Esophagus muscularis mucosa (tissue), 2 donors: ENCODE data around the gene CDKL4.

Source experiments
- POLR2A ChIP-seq: fragments of 450-650 bp; IDR thresholded peaks from one replicate; pipeline ENCODE4 v1.6.1; 2017; ENCODE audit warnings: antibody characterized with exemption, moderate library complexity, mild to moderate bottlenecking, low read depth
- POLR2AphosphoS5 ChIP-seq, 2 donors: sonication (generic); formaldehyde crosslinking; IDR thresholded peaks; one replicate each; pipeline ENCODE4 v1.6.1; 2017; ENCODE audit warnings: antibody characterized with exemption in 2 of 2

- TF ChIP-seq POLR2AphosphoS5 (IDR thresholded peaks at IDR 0.05) (no peak), POLR2A (no peak)
Measured at GRCh38 chr2:39246382-39246980, 2.7 kb upstream of the CDKL4 start.
